Pancreas (tissue), 10 donors: ENCODE data around the gene CCNK. TPM values are rescaled to one million over a fixed set of nuclear protein-coding genes. Genes with fewer than 3 reads are reported as not detected.

ENCODE experiments used
- ATAC-seq, 4 donors: fragments of 200-7000 bp; cut with Tn5 transposase; one replicate each; pipeline versions ENCODE4 v1.8.0 to v1.9.1; 2020; ENCODE audit warnings: mild to moderate bottlenecking in 4 of 4, moderate library complexity in 4 of 4
- DNase-seq, 6 donors: peaks; one replicate each; pipeline ENCODE4 v3.0.0-alpha.2; 2020
- FAIRE-seq: peaks from 2 replicates; lab custom pipeline; 2012; peaks lifted over from hg19 to GRCh38; lab: Jason Lieb, UNC
- H3K27ac ChIP-seq, 4 donors: fragments of 200-600 bp; sonication (generic); 1 replicate in 3 of 4; 2 replicates in 1 of 4; pipeline versions ENCODE4 v1.5.0 to v1.8.0; 2020
- H3K27me3 ChIP-seq, 4 donors: fragments of 200-600 bp; one replicate each; pipeline ENCODE4 v1.8.0; 2021
- H3K36me3 ChIP-seq, 3 donors: fragments of 200-600 bp; sonication (generic) in 1 of 3; one replicate each; pipeline versions ENCODE4 v1.5.0 to v1.8.0; 2020 to 2021
- H3K4me1 ChIP-seq, 3 donors: fragments of 200-600 bp; one replicate each; pipeline ENCODE4 v1.8.0; 2021
- H3K4me3 ChIP-seq, 4 donors: fragments of 200-600 bp; sonication (generic) in 2 of 4; one replicate each; pipeline versions ENCODE4 v1.5.0 to v1.8.0; 2020 to 2021
- H3K9me3 ChIP-seq, 4 donors: fragments of 200-600 bp; one replicate each; pipeline ENCODE4 v1.8.0; 2021
- WGBS, 2 donors: extraction: QIAGEN DNeasy Blood & Tissue Kit; methylation state at CpG; one replicate each; pipeline ENCODE4 v1.1.7; 2013; 5-methylcytosine and 5-hydroxymethylcytosine counted together
- intact Hi-C, 3 donors: fragments of 100-400 bp; cut with DNase I; formaldehyde crosslinking; loops; one replicate each; pipeline versions ENCODE4 v1.11.1 to v1.14.2; 2022
- polyA plus RNA-seq, 2 donors: library from polyadenylated mRNA; stranded (reverse); fragments of 200-250 nt; gene quantifications; one replicate each; pipeline ENCODE4 v1.2.3, GENCODE V29; 2013
- total RNA-seq, 6 donors: library from RNA; stranded (reverse); fragmentation: NEBNext Ultra II Directional in 4 of 6; extraction: Animal tissue kit (Norgen Biotek cat#: 25700) in 4 of 6; gene quantifications; one replicate each; pipeline versions ENCODE4 v1.2.1 to v1.2.4, GENCODE V29; 2021 to 2023
- TF ChIP-seq, protein P1 (sequence below), 4 donors: fragments of 200-600 bp; sonication (generic) in 3 of 4; IDR thresholded peaks; one replicate each; pipeline versions ENCODE4 v1.5.0 to v1.8.0; 2021; ENCODE audit warnings: antibody characterized with exemption in 4 of 4
- donor health status: healthy with polysubstance abuse.
- donor health status: DM: no; HTN: no; CAD: no; lungs with moderate emphysema.
- donor health status: DM: no; HTN: no; CAD: no.
- donor health status: control.
- donor health status: control.
- donor health status: Bipolar disorder and iron deficiency.
- donor health status: DM: yes; HTN: yes; CAD: no.
- donor health status: DM: no; HTN: no; CAD: no.
- donor health status: DM: no; HTN: no; CAD: no.
- donor health status: DM: yes; HTN: yes; CAD: no.

CCNK gene
- total and polyA plus RNA-seq, 8 donors, result 7.9 to 23.4 (median 14.5) TPM

DNA sequence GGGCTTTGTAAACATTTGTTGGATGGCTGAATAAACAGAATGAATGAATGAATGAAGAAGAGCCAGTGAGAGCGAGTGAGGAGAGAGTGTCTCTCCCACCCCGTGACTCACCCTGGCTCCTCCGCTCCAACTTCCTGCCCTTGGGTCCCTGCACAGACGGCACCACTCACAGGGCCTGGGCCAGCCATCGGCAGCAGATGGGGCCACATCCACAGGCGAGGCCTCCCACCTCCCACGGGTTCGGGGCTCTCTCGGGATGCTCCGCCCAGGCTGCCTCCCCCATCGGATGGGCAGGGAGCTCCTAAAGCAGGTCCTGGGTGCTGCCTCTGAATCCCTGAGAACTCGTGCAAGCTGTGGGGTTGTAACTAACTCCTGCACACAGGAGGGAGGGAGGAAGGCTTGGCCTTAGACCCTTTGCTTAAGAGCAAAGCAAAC is 41.3 kb downstream of the CCNK start:
- TF ChIP-seq, protein P1, sequence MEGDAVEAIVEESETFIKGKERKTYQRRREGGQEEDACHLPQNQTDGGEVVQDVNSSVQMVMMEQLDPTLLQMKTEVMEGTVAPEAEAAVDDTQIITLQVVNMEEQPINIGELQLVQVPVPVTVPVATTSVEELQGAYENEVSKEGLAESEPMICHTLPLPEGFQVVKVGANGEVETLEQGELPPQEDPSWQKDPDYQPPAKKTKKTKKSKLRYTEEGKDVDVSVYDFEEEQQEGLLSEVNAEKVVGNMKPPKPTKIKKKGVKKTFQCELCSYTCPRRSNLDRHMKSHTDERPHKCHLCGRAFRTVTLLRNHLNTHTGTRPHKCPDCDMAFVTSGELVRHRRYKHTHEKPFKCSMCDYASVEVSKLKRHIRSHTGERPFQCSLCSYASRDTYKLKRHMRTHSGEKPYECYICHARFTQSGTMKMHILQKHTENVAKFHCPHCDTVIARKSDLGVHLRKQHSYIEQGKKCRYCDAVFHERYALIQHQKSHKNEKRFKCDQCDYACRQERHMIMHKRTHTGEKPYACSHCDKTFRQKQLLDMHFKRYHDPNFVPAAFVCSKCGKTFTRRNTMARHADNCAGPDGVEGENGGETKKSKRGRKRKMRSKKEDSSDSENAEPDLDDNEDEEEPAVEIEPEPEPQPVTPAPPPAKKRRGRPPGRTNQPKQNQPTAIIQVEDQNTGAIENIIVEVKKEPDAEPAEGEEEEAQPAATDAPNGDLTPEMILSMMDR (IDR thresholded peaks at IDR 0.05), result no peak
- H3K4me1 ChIP-seq, result peaks cover 0 to 3% (median 0%) of the 10 kb centered on the region in 3 donors
- H3K27ac ChIP-seq, result no peak overlapping the region
- H3K4me3 ChIP-seq, result no peak overlapping the region
- no peaks in the 10 kb centered on the region for H3K9me3 ChIP-seq
- ATAC-seq (no peak), DNase-seq (peak in 1 of 6 donors; percentile 53), FAIRE-seq (no peak)
- WGBS, 2 donors, result 69 to 72% methylated on average over 12 of the region's 12 CpGs
- no peaks in the 10 kb centered on the region for H3K27me3 ChIP-seq
- intact Hi-C loops, result loop anchor here in 1 of 3 donors (10.0 kb wide), 1 partner anchor 112 kb away; no protein-coding TSS in a partner anchor
- H3K36me3 ChIP-seq, result no peaks in the 10 kb centered on the region

DNA sequence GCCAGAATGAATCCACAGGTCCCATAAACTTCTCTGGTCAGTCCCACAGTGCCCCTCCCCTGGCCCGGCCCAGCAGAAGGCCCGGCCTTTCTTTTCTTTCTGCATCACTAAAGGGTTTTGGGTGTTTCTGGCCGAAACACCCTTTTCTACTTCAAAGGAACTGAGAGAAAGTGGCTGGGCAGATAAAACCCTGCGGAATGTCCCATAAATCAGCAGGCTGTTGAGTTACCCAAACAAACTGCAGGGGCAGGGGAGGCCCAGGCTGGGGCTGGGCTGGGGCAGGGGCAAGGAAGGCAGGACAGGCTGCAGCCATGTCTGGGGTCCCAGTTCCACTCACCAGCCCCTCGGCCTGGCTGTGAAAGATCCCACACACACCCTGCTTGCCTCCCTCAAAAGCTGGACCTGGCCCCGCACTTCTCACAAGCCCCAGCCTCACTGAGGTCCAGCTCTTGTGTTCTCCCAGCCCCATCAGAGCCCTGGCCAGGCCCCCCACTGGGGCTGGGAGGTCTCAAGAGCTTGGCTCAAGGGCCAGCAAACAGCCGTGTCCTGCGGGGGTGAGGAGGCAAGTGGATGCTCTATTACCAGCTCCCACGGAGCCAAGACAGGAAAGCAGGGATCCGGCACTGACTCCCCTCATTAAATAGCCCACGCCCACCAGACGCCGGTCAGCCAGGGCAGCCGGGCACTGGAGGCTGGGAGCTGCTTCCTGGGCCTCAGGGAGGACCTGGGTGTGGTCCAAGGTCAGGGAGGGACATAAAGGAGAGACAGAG is 41.9 kb downstream of the CCNK start:
- no peak overlapping the region for H3K27ac ChIP-seq
- ATAC-seq, result no peak

DNA sequence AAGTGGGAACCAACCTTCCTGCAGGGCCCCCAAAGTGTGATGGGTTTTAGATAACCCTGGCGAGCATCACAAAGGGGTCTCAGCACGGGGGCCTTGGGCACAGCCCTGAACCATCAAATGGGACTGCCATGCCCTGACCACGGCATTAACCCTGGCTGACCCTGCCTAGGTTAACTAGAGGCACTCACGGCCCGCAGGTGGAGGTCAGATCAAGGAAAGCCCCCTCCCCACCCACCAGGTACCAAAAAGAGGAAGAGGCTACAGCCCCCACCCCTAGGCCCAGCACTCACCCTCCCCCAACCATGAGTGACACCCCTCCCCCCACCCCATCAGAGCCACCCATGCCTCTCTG is 42.5 kb downstream of the CCNK start:
- intact Hi-C loops, result loop anchor here in 1 of 3 donors (10.0 kb wide), 1 partner anchor 111 kb away; no protein-coding TSS in a partner anchor
- FAIRE-seq (no peak), ATAC-seq (no peak), DNase-seq (peak in 1 of 6 donors; percentile 40)
- H3K4me1 ChIP-seq, result peaks cover 0 to 1% (median 0%) of the 10 kb centered on the region in 3 donors
- TF ChIP-seq, protein P1 (IDR thresholded peaks at IDR 0.05), result no peak
- no peak overlapping the region for H3K4me3 ChIP-seq
- H3K27ac ChIP-seq, result no peak overlapping the region
- H3K36me3 ChIP-seq, result no peaks in the 10 kb centered on the region
- H3K27me3 ChIP-seq, result no peaks in the 10 kb centered on the region
- no peaks in the 10 kb centered on the region for H3K9me3 ChIP-seq
- WGBS, 2 donors, result 81 to 85% methylated on average over 5 of the region's 5 CpGs

More for the DNA sequence above, 41.9 kb downstream of the CCNK start:
- DNase-seq (peak in 2 of 6 donors; percentile 44 to 50), FAIRE-seq (no peak)
- Histone ChIP-seq H3K9me3 (no peaks in the 10 kb centered on the region), H3K27me3 (no peaks in the 10 kb centered on the region), H3K4me1 (peaks cover 0 to 3% (median 0%) of the 10 kb centered on the region in 3 donors), H3K36me3 (no peaks in the 10 kb centered on the region), H3K4me3 (no peak overlapping the region)
- 67 to 71% methylated on average over 14 of the region's 14 CpGs for WGBS, 2 donors
- TF ChIP-seq, protein P1 (IDR thresholded peaks at IDR 0.05), result no peak
- intact Hi-C loops, result loop anchor here in 1 of 3 donors (10.0 kb wide), 1 partner anchor 112 kb away; no protein-coding TSS in a partner anchor

- Histone ChIP-seq H3K27ac (peak overlapping the region in 1 of 4 donors; percentile 8), H3K36me3 (no peaks in the 10 kb centered on the region), H3K27me3 (no peaks in the 10 kb centered on the region), H3K9me3 (no peaks in the 10 kb centered on the region), H3K4me1 (no peaks in the 10 kb centered on the region), H3K4me3 (no peak overlapping the region)
- ATAC-seq, result no peak
- DNase-seq, result peak in 1 of 6 donors; percentile 52
- 65 to 66% methylated on average over 16 of the region's 16 CpGs for WGBS, 2 donors
- TF ChIP-seq, protein P1 (IDR thresholded peaks at IDR 0.05), result no peak
- no peak for FAIRE-seq
- intact Hi-C loops, result loop anchor here in 1 of 3 donors (10.0 kb wide), 1 partner anchor 111 kb away; no protein-coding TSS in a partner anchor
Measured at GRCh38 chr14:99524091-99524661, 43.0 kb downstream of the CCNK start.
